Kidney glomerular epithelial cell (primary cell): ENCODE data around the gene SEPTIN8.

Source experiments
- DNase-seq: peaks from one replicate; lab custom pipeline; 2025; lab: John Stamatoyannopoulos, UW

Gene SEPTIN8

GRCh38 chr5:132763181-132764036 lies 13.6 kb downstream of the SEPTIN8 start:
- DNase-seq = no peak

- no peak for DNase-seq
Observed at GRCh38 chr5:132762246-132763000, 14.6 kb downstream of the SEPTIN8 start.

- no peak for DNase-seq
Observed at GRCh38 chr5:132761321-132762240, 15.5 kb downstream of the SEPTIN8 start.

GRCh38 chr5:132760601-132761317 lies 16.3 kb downstream of the SEPTIN8 start:
- no peak for DNase-seq

- DNase-seq = no peak
Observed at GRCh38 chr5:132760049-132760420, 17.0 kb downstream of the SEPTIN8 start.

GRCh38 chr5:132759114-132760048 lies 17.7 kb downstream of the SEPTIN8 start:
- no peak for DNase-seq

GRCh38 chr5:132758451-132758850 lies 18.6 kb downstream of the SEPTIN8 start:
- no peak for DNase-seq

GRCh38 chr5:132756542-132756941 lies 20.5 kb downstream of the SEPTIN8 start:
- DNase-seq = no peak

- DNase-seq = no peak
Observed at GRCh38 chr5:132754947-132755346, 22.1 kb downstream of the SEPTIN8 start.

GRCh38 chr5:132754111-132754510 lies 22.9 kb downstream of the SEPTIN8 start:
- no peak for DNase-seq

GRCh38 chr5:132753135-132753987 lies 23.7 kb downstream of the SEPTIN8 start:
- no peak for DNase-seq

- no peak for DNase-seq
Observed at GRCh38 chr5:132752581-132753125, 24.4 kb downstream of the SEPTIN8 start.

GRCh38 chr5:132751971-132752580 lies 25.0 kb downstream of the SEPTIN8 start:
- DNase-seq = no peak

GRCh38 chr5:132751444-132751843 lies 25.6 kb downstream of the SEPTIN8 start:
- no peak for DNase-seq

- no peak for DNase-seq
Observed at GRCh38 chr5:132750471-132751230, 26.4 kb downstream of the SEPTIN8 start.

- no peak for DNase-seq
Observed at GRCh38 chr5:132749506-132749905, 27.5 kb downstream of the SEPTIN8 start.

- no peak for DNase-seq
Observed at GRCh38 chr5:132748522-132749000, 28.5 kb downstream of the SEPTIN8 start.
